ENCODE measurements around the gene CNOT6L.

Gene CNOT6L

DNA sequence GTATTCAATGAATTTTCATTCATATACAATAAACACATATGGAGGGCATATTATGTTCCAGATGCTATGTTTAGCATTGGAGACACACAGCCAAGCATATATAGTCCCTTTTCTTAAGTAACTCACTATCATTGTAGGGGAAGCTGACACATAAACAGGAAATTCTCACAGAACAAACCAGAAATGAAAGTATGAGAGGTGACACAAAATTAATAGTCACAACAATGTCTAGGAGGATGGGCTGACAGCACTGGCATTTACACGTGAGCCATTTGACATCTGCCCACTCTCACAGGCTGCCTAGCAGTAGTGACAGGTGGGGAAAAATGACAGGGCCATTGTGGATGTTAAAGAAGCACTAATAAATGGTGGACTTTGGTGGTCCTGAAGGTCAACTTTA is 2.6 kb upstream of the CNOT6L start:
- H3K79me2 ChIP-seq (ENCODE audit: low read length): peaks cover 45% of the 10 kb centered on the region
- H3K9me2 ChIP-seq (replicated peaks; ENCODE audit: insufficient read depth, low read length): no peaks in the 10 kb centered on the region
- peak overlapping the region; percentile 88; the same call in 1 of the 2 replicates for H3K9ac ChIP-seq (ENCODE audit: low read length)
- peak overlapping the region; percentile 95 for H3K27ac ChIP-seq (ENCODE audit: low read length)
- no peak overlapping the region for H2AFZ ChIP-seq (ENCODE audit: low read length)
- H3K4me3 ChIP-seq (ENCODE audit: low read length): peak overlapping the region; percentile 74
- no peaks in the 10 kb centered on the region for H3K27me3 ChIP-seq (replicated peaks; ENCODE audit: insufficient read depth, low read length)
- H3F3A ChIP-seq (ENCODE audit: insufficient read depth, low read length): peaks cover 47% of the 10 kb centered on the region
- H3K36me3 ChIP-seq (replicated peaks; ENCODE audit: insufficient read depth, low read length): no peaks in the 10 kb centered on the region
- H3K4me1 ChIP-seq (ENCODE audit: low read length): peaks cover 14% of the 10 kb centered on the region
- H3K4me2 ChIP-seq (ENCODE audit: low read depth, low read length): peak overlapping the region; percentile 99
- no peaks in the 10 kb centered on the region for H3K9me3 ChIP-seq (replicated peaks; ENCODE audit: insufficient read depth, low read length)
- peak; percentile 73 for DNase-seq
- TF ChIP-seq CTCF (IDR thresholded peaks at IDR 0.05; ENCODE audit: low read length) (no peak), EZH2phosphoT487 (IDR thresholded peaks at IDR 0.05; ENCODE audit: low read length) (no peak), EZH2 (optimal IDR thresholded peaks at IDR 0.05; ENCODE audit: low read depth, low read length) (no peak)
- H4K20me1 ChIP-seq (ENCODE audit: insufficient read depth, low read length): no peaks in the 10 kb centered on the region

GRCh38 chr4:77820649-77821561 is 1.7 kb upstream of the CNOT6L start:
- H3K4me2 ChIP-seq (ENCODE audit: low read depth, low read length): peak overlapping the region; percentile 99
- DNase-seq: peak; percentile 29

DNA sequence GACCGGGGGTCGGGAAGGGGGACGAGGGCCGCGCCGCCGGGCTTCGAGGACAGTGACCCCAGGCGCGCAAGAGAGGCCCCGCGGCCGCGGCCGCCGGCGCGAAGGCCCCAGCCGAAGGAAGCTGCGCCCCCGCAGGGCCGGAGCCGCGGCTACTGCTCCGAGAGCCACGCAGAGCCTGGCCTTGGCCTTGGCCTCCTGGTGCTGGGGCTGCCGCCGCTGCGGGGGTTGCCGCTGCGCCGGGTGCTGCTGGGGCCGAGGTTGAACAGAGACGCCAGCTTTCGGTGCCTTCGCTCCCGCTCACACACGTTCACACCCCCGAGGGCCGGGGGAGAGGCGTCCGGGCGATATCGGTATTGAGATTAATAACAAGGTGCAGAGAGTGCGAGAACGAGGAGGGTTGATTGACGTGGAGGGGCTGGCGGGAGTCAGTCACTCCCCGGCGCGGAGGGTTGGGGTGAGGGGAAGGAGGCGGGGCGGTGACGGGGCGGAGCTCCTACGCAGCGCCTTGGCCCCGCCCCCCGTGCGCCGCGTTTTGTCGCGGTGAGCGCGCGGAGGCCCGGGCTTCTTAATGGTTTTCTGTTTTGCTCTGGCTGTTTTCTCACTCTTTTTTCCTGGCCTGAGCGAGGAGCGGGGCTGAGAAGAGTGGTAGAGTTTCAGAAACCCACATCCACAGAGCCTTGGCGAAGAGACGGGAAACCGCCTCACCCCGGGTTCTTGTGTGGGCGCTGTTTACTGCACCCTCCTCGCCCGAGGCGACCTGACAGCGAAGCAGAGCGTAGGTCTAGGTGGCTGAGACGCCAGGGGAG is 878 bp upstream of the CNOT6L start:
- Histone ChIP-seq H3F3A (ENCODE audit: insufficient read depth, low read length) (peaks cover 62% of the 10 kb centered on the region), H3K4me2 (ENCODE audit: low read depth, low read length) (peak overlapping the region; percentile 99), H3K36me3 (replicated peaks; ENCODE audit: insufficient read depth, low read length) (no peaks in the 10 kb centered on the region), H2AFZ (ENCODE audit: low read length) (peak overlapping the region; percentile 78), H3K4me3 (ENCODE audit: low read length) (peak overlapping the region; percentile 74), H3K79me2 (ENCODE audit: low read length) (peaks cover 62% of the 10 kb centered on the region), H3K4me1 (ENCODE audit: low read length) (peaks cover 13% of the 10 kb centered on the region), H4K20me1 (ENCODE audit: insufficient read depth, low read length) (no peaks in the 10 kb centered on the region), H3K9me3 (replicated peaks; ENCODE audit: insufficient read depth, low read length) (no peaks in the 10 kb centered on the region), H3K27ac (ENCODE audit: low read length) (peak overlapping the region; percentile 95), H3K9ac (ENCODE audit: low read length) (peak overlapping the region; percentile 88), H3K9me2 (replicated peaks; ENCODE audit: insufficient read depth, low read length) (no peaks in the 10 kb centered on the region), H3K27me3 (replicated peaks; ENCODE audit: insufficient read depth, low read length) (no peaks in the 10 kb centered on the region)
- peak; percentile 96 for DNase-seq
- TF ChIP-seq CTCF (IDR thresholded peaks at IDR 0.05; ENCODE audit: low read length): 0 out of 2 replicates have a peak, but pooled peaks have one; percentile 6
- no peak for TF ChIP-seq EZH2 (optimal IDR thresholded peaks at IDR 0.05; ENCODE audit: low read depth, low read length)

More at GRCh38 chr4:77820649-77821561, 1.7 kb upstream of the CNOT6L start:
- no peak for TF ChIP-seq CTCF (IDR thresholded peaks at IDR 0.05; ENCODE audit: low read length)
- TF ChIP-seq EZH2 (optimal IDR thresholded peaks at IDR 0.05; ENCODE audit: low read depth, low read length): no peak
- TF ChIP-seq EZH2phosphoT487 (IDR thresholded peaks at IDR 0.05; ENCODE audit: low read length): no peak
- Histone ChIP-seq H3K27ac (ENCODE audit: low read length) (peak overlapping the region; percentile 95), H3K36me3 (replicated peaks; ENCODE audit: insufficient read depth, low read length) (no peaks in the 10 kb centered on the region), H3F3A (ENCODE audit: insufficient read depth, low read length) (peaks cover 53% of the 10 kb centered on the region), H3K79me2 (ENCODE audit: low read length) (peaks cover 53% of the 10 kb centered on the region), H3K4me1 (ENCODE audit: low read length) (peaks cover 8% of the 10 kb centered on the region), H3K9me3 (replicated peaks; ENCODE audit: insufficient read depth, low read length) (no peaks in the 10 kb centered on the region), H3K4me3 (ENCODE audit: low read length) (peak overlapping the region; percentile 74), H2AFZ (ENCODE audit: low read length) (peak overlapping the region; percentile 78), H3K27me3 (replicated peaks; ENCODE audit: insufficient read depth, low read length) (no peaks in the 10 kb centered on the region), H4K20me1 (ENCODE audit: insufficient read depth, low read length) (no peaks in the 10 kb centered on the region), H3K9me2 (replicated peaks; ENCODE audit: insufficient read depth, low read length) (no peaks in the 10 kb centered on the region), H3K9ac (ENCODE audit: low read length) (peak overlapping the region; percentile 88)
